Measurements from ENCODE around the gene COL4A1. TPM values are rescaled to one million over a fixed set of nuclear protein-coding genes. Genes with fewer than 3 reads are reported as not detected.

Gene COL4A1
- total and polyA plus RNA-seq, 2 of the 13 experiments (the other 11 are each of a cell fraction or from before 2014, with no cell fraction given), result not detected

- ChIA-PET CTCF (ENCODE audit: low intra/inter-chr PET ratio, low total read pairs) (no interaction called here), POLR2A (no interaction called here)
- DNase-seq (ENCODE audit: low spot score) (no peak), FAIRE-seq (no peak), ATAC-seq (no peak)
- H3K9ac ChIP-seq (ENCODE audit: insufficient read depth, low read depth, low read length), result no peak overlapping the region
- H3K27ac ChIP-seq (ENCODE audit: extremely low read length, insufficient read depth, low read length), result no peak overlapping the region
- in situ Hi-C loops (cut with HindIII; ENCODE audit: extremely low pct_ligation_motif_present, low pct_unique_long_range_greater_than_20kb), result no loop called here
- H4K20me1 ChIP-seq (ENCODE audit: insufficient read depth, low read length), result no peaks in the 10 kb centered on the region
- no TSS peak for BruUV-seq (replicated peaks)
- H3K4me1 ChIP-seq (ENCODE audit: insufficient read depth, low read length), result peaks cover 13% of the 10 kb centered on the region
- H3K4me3 ChIP-seq (replicated peaks in 1 of 3; ENCODE audit: insufficient read depth in 1 of 3, low read depth in 2 of 3, low read length in 3 of 3), result no peak overlapping the region
- TF ChIP-seq ZNF451 (CRISPR knock-in tag; IDR thresholded peaks at IDR 0.05) (no peak), NR0B2 (CRISPR knock-in tag; IDR thresholded peaks at IDR 0.05) (no peak), NFRKB (IDR thresholded peaks at IDR 0.05) (no peak), RBFOX2 (IDR thresholded peaks at IDR 0.05; ENCODE audit: low read depth, low read length) (no peak), DR1 (CRISPR knock-in tag; IDR thresholded peaks at IDR 0.05) (no peak), ZNF296 (CRISPR knock-in tag; conservative IDR thresholded peaks at IDR 0.05) (no peak), BRD4 (CRISPR knock-in tag; IDR thresholded peaks at IDR 0.05) (no peak), ZNF224 (CRISPR knock-in tag; IDR thresholded peaks at IDR 0.05) (no peak), E2F2 (CRISPR knock-in tag; IDR thresholded peaks at IDR 0.05; ENCODE audit: borderline replicate concordance) (no peak), ZNF556 (CRISPR knock-in tag; IDR thresholded peaks at IDR 0.05; ENCODE audit: borderline replicate concordance) (no peak), MYPOP (CRISPR knock-in tag; IDR thresholded peaks at IDR 0.05) (no peak), KDM4B (CRISPR knock-in tag; IDR thresholded peaks at IDR 0.05) (no peak), RFX1 (IDR thresholded peaks at IDR 0.05) (no peak), ZNF280B (CRISPR knock-in tag; IDR thresholded peaks at IDR 0.05; ENCODE audit: borderline replicate concordance) (no peak), AKAP8 (CRISPR knock-in tag; IDR thresholded peaks at IDR 0.05) (no peak), NCOA5 (CRISPR knock-in tag; IDR thresholded peaks at IDR 0.05) (no peak)
- no peaks in the 10 kb centered on the region for H3K79me2 ChIP-seq (ENCODE audit: insufficient read depth, low read length)
- H3K27me3 ChIP-seq (ENCODE audit: control insufficient read depth in 1 of 2, insufficient read depth in 2 of 2, low read length in 2 of 2), result peaks cover 1 to 11% of the 10 kb centered on the region in 2 experiments; a peak in 2 of 5 replicates
- H3K36me3 ChIP-seq (replicated peaks in 1 of 2; ENCODE audit: control insufficient read depth in 1 of 2, insufficient read depth in 2 of 2, low read length in 2 of 2), result no peaks in the 10 kb centered on the region
- 15% methylated on average over 3 of the region's 5 CpGs for WGBS (ENCODE audit: low lambda C conversion rate)
- H3K9me3 ChIP-seq (ENCODE audit: low read length), result no peaks in the 10 kb centered on the region
- no peak overlapping the region for H3K4me2 ChIP-seq (ENCODE audit: low read depth, low read length)
- intact Hi-C loops (cut with micrococcal nuclease; ENCODE audit: unreplicated experiment), result no loop called here
- no peak overlapping the region for H2AFZ ChIP-seq (ENCODE audit: low read length)
These were observed 43.1 kb downstream of the COL4A1 start for GRCh38 chr13:110263888-110264287.
